GM21360 (cell line): ENCODE results near the gene PCSK6.

ENCODE experiments used
- ATAC-seq: cut with Tn5 transposase; IDR thresholded peaks from one replicate; pipeline ENCODE4 v1.9.1; 2021; ENCODE audit warnings: mild to moderate bottlenecking, moderate library complexity; ENCODE audit not compliant: unreplicated experiment

The PCSK6 gene

DNA sequence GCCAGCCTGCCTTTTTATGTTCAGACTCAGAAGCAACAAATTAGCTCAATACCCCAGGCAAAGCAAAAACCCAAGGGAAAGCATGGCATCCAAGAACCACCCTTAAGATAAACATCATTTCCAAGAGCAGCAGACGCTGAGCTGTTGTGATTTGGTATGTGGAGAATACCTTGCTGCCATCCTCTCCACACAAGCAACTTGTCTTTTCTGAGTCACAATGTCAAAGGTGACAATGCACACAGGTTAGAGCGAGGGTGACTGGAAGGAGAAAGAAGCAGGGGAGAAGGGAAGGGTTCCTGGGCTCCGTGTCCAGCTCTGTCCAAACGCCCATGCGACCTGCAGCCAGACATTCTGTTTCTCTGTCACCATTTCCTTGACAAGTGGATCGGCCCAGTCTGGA lies 6.0 kb downstream of the PCSK6 start:
- no peak for ATAC-seq

DNA sequence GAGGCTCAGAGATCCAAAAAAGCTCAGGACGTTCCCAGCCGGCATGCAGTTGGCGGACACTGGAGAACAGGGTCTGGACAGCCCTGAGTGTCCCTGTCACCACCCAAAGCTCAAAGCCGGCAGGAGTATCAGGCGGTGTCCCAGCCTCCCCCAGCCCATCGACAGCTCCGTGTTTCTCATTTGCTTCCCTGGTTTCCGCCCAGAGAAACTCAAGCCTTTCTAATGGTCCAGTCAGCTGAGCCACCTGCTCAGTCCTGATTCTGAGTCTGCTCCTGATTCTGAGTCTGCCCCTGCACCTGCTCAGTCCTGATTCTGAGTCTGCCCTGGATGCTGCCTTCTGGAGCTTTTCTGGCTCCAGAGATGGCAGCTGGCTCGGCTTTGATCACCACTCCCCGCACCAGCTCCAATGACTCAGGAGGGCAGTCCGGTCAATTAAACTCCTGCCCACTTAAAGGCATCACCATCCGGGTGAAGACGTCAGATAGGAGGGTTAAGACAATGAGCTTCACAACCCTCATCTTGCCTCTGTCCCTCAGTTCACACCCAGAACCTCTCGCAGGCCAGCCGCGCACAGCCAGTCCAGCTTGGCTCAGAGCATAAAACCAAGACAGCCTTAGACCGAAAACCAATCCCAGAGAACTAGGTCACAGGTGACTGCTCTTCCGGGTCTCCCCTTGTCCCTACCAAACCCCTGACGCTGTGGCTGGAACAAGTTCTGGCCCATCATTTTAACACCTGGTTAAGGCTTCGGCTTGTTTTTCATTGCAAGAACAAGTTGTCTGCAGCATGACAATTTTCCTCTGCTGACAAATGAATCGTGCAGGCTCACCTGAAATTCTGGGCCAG lies 6.8 kb downstream of the PCSK6 start:
- ATAC-seq, result no peak

DNA sequence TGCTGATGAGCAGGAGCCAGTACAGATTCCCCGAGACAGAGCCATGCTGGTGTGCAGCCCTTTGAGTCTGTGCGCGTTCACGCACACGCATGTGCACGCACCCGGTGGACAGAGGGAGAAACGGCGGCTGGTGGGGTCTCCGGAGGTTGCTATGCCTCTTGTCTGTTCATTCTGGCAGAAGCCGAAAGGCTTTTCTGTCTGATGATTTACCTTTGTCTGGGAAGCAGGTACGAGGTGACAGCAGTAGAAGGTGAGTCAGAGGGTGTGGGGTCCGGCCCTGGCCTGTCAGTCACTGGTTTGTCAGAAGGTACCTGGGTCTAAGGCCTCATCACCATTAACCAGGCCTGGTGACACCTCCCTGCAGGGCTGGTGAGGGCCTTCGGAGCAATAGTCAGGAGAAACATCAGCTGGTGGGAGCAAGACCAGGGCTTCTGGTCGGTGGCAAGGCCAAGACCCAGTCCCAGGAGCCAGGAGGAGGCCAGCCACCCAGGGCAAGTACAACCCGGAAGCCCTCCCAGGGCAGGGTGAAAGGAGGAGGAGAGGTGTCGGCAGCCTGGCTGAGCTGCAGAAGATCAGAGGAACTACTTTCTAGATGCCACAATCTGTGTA lies 7.5 kb downstream of the PCSK6 start:
- ATAC-seq, result no peak

DNA sequence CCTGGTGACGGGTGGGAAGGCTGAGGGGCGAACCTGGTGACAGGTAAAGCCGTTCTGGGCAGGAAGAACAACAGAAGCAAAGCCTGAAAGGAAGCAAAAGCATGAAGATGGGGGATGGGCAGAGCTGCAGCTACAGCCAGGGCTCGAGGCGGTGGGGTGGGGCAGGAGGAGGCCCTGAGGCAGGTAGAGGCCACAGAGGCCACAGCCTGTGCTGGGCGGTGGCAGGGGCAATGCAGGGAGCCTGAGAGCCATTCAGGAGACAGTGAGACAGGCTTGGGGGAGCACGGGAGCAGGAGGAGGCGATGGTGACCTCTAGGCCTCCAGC lies 8.2 kb downstream of the PCSK6 start:
- no peak for ATAC-seq

DNA sequence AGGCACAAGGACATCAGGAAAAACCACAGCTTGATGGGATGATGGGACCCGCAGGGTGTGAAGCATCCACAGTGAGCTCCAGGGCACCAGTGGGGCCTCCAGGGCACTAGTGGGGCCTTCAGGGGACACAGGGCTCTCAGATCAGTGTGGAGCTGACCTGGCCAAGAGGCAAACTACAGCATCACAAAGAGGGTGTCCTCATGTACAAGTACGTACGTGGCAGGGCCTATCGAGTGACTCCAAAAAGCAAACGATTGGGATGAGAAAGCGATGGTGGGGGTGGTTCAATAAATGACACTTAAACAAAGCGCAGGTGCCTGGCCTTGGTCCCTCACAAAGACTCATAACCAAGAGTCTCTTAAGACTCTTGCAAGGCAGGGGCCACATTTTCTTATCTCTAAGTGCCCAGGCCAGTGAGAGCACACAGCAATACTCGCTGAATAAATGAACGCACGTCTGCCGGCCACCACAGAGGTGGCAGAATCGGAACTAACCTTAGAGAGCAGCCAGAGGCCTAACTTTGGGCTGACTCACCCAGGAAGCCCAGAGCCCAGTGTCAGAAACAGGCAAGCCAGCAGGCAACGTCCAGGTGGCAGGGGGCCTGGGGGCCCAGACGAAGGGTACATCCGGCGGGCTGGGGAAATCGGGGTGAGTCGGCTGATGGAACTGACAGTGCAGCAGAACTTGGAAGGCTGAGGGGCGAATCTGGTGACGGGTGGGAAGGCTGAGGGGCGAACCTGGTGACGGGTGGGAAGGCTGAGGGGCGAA lies 8.7 kb downstream of the PCSK6 start:
- no peak for ATAC-seq

DNA sequence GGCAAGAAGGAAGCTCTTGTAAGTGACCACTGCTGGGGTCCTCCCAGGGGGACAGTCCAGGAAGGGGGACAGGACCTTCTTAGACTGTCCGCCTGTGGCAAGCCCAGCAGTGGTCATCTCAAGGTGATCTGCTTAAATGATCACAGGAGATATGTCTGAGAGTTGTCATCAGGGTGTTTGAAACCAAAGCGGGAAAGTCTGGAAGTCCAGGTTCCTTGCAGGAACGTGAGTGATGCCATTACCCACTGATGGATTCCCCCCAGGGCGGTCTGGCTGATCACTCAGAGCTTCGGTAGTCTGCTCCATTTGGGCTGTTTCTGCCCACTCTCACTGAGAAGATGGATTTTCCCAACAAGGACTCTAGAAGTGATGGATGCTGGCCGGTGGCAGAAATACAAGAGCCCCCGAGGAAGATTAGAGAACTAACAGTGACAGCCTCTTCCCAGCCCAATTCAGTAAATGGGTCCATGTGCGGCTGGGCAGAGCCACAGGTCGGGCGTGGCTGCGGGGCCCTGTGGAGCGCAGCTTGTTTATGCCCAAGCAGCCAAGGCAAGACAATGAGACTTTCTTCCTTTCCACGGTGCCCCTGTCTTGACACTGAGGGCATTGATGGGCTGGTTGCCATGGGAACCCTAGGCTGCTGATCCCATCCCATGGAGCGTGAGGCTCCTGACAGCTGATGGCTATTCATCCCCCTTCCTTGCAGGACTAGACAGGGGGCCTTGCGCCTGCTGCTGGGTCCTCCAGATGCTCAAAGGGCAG lies 9.5 kb downstream of the PCSK6 start:
- ATAC-seq, result no peak

DNA sequence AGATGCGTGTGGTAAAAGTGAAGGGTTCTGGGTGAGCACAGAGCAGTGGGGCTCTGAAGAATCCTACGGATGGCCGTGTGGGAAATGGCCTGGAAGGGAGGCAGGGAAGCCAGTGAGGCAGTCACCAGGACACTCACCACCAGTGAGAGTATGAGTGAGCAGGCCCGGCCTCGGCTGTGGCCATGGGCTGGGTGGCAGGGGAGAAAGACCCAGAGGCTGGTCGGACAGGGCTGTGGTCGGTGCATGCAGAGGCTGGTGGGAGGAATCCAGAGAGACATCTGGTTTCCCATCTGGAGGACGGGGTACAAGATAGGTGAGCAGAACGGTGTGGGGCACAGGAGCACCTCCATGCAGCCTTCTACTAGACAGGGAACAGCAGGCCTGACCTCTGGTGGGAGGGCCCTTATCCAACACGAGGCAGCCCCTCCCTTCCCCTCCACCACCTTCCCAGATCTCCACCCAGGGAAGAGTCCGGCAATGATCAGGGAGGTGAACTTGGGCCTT lies 10.1 kb downstream of the PCSK6 start:
- ATAC-seq, result no peak

DNA sequence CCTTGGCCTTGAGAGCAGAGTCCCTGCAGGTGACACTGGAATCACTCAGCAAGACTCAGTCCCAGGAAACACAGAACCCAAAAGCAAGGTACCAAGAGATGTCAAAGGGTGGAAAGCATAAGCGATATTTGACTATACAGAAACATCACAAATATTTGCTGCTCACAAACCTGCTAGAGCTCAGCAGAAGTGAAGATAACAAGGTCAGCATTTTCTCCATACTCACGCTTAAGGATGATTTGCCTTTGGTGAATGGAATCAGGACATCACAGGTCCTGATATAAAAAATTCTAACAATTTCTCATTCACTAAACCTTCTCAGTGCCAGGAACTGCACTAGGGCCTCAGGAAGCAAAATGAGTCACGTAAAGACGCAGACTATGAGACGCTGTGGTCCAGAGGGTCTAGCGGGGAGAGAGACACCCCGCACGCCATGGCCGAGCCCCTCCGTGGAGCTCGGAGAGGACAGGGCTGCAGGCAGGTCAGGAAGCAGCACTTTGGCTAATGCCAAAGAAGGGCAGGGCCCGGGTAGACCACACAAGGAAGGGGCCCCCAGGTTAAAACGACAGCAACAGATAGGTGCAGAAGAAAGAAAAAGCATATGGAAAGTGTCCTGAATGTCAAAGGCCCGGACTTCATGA lies 10.7 kb downstream of the PCSK6 start:
- no peak for ATAC-seq

DNA sequence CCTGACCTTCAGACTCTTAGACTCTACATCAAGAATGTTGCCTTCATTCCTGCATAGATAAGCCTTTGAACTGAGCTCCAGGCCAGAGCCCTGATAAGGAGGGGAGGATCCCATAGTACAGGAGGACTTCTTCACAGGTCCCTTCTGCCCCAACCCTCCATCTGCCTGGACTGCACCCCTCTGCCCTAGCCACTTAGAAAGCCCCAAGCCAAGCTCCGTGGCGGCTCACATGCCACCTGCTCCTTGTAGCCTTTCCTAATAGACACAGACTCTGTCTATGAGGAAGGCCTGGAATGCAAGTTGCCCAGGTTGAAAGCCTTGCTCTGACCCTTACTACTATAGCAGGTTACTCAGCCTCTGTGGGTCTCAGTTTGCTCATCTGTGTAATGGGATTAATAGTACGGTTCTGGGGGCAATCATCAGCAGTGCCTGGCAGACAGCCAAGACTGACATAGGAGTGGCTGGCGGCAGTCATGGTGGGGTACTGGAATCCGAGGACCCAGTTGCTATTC lies 11.6 kb downstream of the PCSK6 start:
- no peak for ATAC-seq

DNA sequence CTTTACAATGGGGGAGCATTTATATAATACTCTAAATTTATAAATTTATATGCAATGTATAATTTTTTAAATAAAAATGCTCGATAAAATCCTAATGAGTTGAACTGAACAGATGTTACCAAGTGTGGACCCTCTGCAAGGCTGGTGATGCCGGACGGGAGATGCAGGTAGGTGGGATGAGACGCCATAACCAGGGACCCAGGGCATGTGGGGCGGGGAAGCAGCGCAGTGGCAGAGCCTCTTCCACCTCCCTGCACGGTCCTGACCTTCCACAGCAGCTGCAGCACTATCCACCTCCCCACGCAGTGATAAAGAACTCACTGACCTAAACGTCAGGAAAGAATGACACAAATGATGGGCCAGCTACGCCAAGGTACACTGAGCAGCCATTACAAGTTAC lies 12.8 kb downstream of the PCSK6 start:
- no peak for ATAC-seq

DNA sequence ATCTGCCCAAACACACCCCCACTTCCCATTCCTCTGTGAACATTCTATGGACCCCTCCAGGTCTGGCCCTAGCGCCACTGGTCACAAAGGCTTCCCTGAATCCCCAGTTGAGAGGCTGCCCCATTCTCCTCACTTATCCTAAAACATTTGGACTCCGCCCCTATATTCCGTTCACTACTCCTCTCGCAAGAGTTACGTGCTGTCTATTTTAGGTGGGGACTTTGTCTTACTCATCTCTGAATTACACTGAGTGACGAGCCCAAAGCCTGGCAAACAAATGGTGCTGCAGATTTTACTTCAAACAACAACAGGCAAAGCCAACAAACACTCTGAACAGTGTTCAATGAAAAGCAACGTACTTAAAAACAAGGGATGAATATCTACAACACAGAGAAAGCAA lies 14.5 kb downstream of the PCSK6 start:
- ATAC-seq, result no peak

DNA sequence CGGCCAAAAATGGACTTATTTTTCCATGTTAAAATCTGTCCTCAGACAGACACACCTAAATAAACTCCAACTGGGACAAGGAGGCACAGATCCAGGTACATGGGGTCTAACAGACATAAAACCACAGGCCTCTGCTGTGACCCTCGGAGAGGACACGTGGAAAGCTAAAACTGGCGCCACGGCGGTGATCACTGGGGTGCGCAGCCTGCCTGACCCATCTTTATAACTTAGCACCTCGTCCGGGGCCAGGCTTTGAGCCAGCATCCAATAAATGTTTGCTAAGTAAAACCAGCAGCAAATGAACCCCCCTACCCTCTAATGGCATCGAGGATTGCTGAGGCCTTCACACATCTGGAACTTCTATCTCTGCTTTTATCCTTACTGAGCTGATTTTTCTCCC lies 15.3 kb downstream of the PCSK6 start:
- ATAC-seq, result no peak

DNA sequence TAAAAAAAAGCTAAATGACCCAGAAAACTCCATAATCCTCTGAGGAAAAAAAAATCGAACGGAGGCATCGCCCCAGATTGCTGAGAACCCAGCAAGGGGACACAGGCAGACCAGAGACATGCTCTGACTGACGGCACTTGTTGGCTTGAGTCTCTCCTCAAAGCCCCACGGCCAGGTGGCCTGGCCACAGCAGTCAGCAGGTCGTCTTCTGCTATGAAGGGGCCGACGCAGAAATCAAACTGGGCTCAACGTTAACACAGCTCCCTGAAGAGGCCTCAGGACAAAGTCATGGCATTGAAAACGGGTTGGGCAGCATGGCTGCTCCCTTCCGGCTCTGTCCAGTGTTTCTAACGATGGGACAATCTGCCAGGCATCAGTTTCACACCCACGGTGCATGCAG lies 17.5 kb downstream of the PCSK6 start:
- no peak for ATAC-seq

DNA sequence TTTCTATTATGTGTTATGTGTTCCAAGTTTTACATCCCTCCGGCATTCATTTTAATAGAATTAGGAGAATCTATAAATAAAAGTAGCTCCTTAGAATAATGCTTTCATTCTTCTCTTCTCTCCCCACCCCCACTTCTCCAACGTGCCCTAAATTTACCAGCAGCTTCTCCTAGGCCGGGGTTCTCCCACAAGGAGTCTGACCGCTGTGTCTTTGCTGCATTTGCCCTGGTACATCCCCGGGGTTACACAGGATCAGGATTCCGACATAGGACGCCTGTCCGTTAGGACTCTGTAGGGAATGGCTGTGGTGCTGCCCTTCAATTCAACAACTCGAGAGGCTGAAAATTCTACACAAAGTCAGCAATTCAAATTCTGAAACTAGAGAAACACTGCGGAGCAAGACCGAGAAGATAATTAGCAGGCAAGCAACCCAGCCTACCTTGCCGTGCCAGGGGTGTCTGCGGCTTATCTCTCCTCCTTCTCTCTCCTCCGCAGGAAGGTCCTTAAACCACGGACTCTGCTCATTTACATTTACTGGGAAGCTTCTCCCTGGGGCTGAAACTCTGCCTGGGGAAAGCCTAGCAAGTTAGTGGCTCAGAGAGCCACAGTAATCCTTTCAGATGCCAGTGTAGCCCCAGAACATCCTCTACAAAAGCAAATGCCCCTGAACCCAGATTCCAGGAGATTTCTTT lies 18.8 kb downstream of the PCSK6 start:
- ATAC-seq, result no peak

DNA sequence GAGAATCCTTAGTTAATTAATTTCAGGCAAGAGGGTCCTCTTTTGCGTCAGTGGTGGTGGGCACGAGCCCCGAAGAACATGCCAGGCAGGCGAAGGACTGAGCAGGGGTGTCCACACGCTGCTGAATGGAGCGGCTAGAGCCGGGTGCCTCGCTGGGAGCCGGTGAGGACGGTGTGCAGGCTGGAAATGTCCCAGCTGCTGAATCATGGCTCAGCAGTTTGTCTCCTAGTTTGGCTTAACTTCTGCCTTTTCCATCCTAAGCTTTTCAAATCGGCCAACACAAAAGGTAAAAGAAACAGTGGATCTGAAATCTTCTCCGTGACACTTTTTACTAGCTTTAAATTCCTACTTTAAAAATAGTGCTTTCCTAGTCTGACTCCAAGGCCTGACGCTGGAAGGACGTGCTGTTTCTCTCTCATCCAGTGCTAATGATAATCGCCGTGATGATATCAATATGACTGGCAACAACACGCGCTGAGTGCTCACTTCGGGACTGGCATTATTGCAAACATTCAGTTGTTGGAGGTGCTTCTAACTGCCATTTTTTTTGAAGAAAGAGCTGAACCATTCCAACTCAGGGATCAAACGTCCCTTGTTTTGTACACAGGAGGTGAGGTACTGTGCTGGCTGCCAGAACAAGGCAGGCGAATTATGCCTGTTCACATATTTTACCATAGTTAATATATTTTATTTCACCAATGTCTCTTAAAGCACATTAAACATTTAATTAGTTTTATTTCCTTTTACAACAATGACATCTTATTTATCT lies 19.8 kb downstream of the PCSK6 start:
- no peak for ATAC-seq

DNA sequence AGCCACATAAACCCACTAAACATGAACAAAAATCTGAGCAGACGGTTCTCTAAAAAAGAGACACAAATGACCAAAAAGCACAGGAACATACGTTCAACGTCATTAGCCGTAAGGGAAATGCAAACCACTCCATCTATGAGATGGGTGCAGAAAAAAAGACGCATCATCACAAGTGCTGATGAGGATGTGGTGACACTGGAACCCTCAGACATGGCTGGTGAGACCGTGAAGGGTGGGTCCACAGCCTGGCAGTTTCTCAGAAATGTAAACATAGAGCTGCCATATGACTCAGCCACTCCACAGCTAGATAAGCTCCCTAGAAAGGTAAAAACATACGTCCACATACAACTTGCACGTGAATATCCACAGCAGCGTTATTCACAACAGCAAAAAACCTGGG lies 23.3 kb downstream of the PCSK6 start:
- no peak for ATAC-seq

DNA sequence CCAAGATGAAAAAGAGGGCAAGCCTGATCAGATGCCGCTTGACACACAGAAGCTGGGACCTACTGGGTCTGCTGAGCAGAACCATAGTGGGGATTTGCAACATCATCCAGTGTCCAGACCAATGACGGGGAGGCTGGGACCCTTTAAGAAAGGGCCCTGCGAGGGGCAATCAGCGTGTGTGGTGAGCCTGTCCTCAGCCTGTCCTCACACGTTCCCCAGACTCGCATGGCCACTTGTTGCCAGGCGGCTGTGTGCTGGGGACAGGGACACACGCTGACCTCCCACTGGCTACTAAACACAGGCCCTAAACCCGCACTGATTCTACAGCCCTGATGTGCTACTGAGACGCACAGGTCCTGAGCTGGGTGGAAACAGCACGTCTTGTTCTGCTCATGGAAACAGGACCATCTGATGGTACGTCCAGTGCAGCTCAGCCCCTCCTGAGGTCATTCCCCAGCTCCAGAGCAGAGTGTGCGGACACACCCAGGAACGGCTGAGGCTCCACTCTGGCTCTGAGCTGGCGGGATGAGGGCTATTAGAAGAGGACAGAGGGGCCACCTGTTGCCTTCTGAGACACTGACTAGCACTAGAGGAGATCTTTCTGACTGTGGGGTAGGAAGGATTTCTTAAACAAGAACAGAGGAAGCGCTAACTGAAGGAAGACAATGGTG lies 24.4 kb downstream of the PCSK6 start:
- ATAC-seq, result no peak

DNA sequence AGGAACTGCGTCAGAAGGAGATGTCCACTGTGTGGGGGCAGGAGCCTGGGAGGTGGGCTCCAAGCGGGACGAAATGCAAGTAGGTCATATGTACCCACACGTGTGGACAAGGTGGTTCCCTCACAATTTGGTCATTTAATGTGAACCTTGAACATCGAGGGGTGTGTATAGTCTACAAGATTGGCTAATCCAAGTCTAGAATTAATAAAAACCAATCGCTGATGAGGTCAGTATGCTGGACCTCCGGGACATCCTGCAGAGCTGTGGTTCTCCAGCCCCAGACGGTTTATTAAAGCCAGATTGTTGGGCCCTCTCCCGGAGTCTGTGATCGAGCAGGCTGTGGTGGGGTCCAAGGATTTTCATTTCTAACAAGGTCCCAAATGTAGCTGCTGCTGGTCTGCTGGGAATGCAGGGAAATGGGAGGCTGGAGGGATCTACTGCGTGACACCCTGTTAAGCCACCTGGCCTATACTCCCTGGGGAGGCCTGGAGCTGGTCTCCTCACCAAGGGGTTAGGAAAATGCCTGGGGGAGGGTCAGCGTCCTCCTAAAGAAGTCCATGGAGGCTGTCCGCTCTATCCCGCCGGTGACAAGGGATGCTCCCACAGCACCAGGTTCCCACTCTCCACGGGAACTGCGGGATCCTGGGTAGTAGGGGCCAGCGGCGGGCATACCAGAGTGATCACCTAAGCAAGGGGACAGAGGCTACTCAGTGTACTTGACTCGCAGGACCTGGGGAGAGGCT lies 25.1 kb downstream of the PCSK6 start:
- no peak for ATAC-seq
